KOPT-K1 (cell line): Measurements from ENCODE around the gene PCBP1.
"Not testable (repeated sequence)": the region's sequence is repeated elsewhere in the genome, so short reads cannot be mapped to it uniquely, and the experiment has no call there.

Experiments
- H3K27ac ChIP-seq: fragments of 200-600 bp; sonication (generic); 2 replicates; pipeline ENCODE4 v1.5.1; 2016; ENCODE audit warnings: antibody characterized with exemption, mild to moderate bottlenecking, low read depth, low read length; ENCODE audit not compliant: poor library complexity, severe bottlenecking
- H3K36me3 ChIP-seq: fragments of 200-600 bp; sonication (generic); 2 replicates; pipeline ENCODE4 v1.5.1; 2017; ENCODE audit warnings: antibody characterized with exemption, mild to moderate bottlenecking, low read length, moderate library complexity; ENCODE audit not compliant: insufficient read depth
- H3K9me3 ChIP-seq: fragments of 200-600 bp; sonication (generic); 2 replicates; pipeline ENCODE4 v1.5.1; 2017; ENCODE audit warnings: antibody characterized with exemption, low read length, mild to moderate bottlenecking; ENCODE audit not compliant: insufficient read depth, poor library complexity, severe bottlenecking

PCBP1 gene

DNA sequence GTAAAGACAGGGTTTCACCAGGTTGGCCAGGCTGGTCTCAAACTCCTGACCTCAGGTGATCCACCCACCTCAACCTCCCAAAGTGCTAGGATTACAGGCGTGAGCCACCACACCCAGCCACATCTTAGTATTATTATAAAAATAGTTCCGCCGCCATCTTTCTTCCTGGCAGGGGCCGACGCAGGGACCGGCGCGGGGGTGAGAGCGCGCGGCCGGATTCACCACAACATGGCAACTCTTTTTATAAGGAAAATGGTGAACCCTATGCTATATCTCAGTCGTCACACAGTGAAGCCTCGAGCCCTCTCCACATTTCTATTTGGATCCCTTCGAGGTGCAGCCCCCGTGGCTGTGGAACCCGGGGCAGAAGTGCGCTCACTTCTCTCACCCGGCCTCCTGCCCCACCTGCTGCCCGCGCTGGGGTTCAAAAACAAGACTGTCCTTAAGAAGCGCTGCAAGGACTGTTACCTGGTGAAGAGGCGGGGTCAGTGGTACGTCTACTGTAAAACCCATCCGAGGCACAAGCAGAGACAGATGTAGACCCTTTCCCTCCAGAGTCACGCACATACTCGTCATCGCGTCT, 15.1 kb downstream of the PCBP1 start:
- not testable (repeated sequence) for H3K27ac ChIP-seq, H3K36me3 ChIP-seq, H3K9me3 ChIP-seq

- Histone ChIP-seq H3K9me3 (no peaks in the 10 kb centered on the region), H3K36me3 (no peaks in the 10 kb centered on the region), H3K27ac (peak overlapping the region; percentile 71)
Measured at GRCh38 chr2:70103531-70104061, 16.3 kb downstream of the PCBP1 start.

GRCh38 chr2:70104231-70105111, 17.2 kb downstream of the PCBP1 start:
- H3K36me3 ChIP-seq = no peaks in the 10 kb centered on the region
- H3K9me3 ChIP-seq = no peaks in the 10 kb centered on the region
- peak overlapping the region; percentile 71 for H3K27ac ChIP-seq

GRCh38 chr2:70106138-70106537, 18.9 kb downstream of the PCBP1 start:
- not testable (repeated sequence) for H3K27ac ChIP-seq, H3K36me3 ChIP-seq, H3K9me3 ChIP-seq

- not testable (repeated sequence) for H3K9me3 ChIP-seq, H3K27ac ChIP-seq, H3K36me3 ChIP-seq
Measured at GRCh38 chr2:70110397-70110796, 23.1 kb downstream of the PCBP1 start.

DNA sequence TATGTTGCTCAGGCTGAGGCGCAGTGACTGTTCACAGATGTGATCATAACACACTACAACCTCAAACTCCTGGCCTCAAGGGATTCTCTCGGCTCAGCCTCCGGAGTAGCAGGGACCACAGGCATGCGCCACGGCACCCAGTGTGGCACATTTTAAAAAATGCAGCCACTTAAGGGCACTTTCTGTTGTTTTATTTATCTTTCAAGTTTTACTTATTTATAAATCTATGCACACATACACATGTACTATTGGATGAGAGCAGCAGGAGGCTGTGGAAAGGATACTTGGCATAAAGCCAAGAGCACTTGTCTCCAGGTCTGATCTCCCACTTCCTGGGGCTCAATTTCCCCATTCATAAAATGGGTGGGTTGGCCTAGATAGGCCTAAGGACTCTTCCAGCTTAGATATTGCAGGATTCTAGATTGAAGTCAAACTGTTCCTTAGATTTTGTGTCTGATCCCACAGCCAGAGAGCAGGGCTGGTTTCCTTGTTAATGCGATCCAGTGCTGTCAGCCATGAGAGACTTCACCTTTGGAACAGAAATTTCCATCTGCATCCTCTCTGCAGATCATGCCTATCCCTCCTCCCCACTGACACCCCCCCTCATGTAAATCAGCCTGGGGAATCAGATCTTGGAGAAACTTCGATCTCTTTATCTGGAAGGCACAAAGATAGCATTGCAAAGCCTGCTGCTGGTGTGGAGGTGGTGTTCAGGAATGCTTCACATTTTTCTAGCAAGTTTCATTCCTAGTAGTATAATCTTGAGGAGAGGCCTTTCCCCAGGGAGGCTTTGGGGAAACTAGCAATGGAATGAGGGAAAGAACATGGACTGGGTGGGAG, 24.7 kb downstream of the PCBP1 start:
- Histone ChIP-seq H3K27ac (no peak overlapping the region), H3K9me3 (no peaks in the 10 kb centered on the region), H3K36me3 (no peaks in the 10 kb centered on the region)

- no peak overlapping the region for H3K27ac ChIP-seq
- H3K9me3 ChIP-seq = no peaks in the 10 kb centered on the region
- no peaks in the 10 kb centered on the region for H3K36me3 ChIP-seq
Measured at GRCh38 chr2:70113359-70114070, 26.2 kb downstream of the PCBP1 start.

- Histone ChIP-seq H3K36me3 (no peaks in the 10 kb centered on the region), H3K27ac (no peak overlapping the region), H3K9me3 (no peaks in the 10 kb centered on the region)
Measured at GRCh38 chr2:70115646-70116442, 28.6 kb downstream of the PCBP1 start.

- Histone ChIP-seq H3K36me3 (no peaks in the 10 kb centered on the region), H3K27ac (peak overlapping the region; percentile 39)
Measured at GRCh38 chr2:70116936-70117552, 29.8 kb downstream of the PCBP1 start.

GRCh38 chr2:70118798-70119454, 31.6 kb downstream of the PCBP1 start:
- H3K27ac ChIP-seq = peak overlapping the region; percentile 94

More at GRCh38 chr2:70116936-70117552, 29.8 kb downstream of the PCBP1 start:
- H3K9me3 ChIP-seq = no peaks in the 10 kb centered on the region

GRCh38 chr2:70121627-70122372, 34.5 kb downstream of the PCBP1 start:
- Histone ChIP-seq H3K27ac (peak overlapping the region; percentile 45), H3K36me3 (no peaks in the 10 kb centered on the region), H3K9me3 (no peaks in the 10 kb centered on the region)

More at GRCh38 chr2:70118798-70119454, 31.6 kb downstream of the PCBP1 start:
- Histone ChIP-seq H3K9me3 (no peaks in the 10 kb centered on the region), H3K36me3 (no peaks in the 10 kb centered on the region)

DNA sequence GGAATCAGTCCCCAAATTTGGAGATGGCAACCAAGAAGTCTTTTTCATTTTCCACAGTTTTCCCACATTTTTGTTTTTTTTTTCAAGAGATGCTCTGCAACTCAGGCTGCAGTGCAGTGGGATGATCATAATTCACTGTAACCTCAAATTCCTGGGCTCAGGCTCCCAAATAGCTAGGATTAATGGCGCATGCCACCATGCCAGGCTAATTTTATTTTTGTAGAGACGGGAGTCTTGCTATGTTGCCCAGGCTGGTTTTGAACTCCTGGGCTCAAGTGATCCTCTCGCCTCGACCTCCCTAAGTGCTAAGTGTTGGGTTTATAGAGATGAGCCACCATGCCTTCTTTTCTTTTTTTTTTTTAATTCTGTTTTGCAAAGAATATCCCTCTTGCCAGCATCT, 35.2 kb downstream of the PCBP1 start:
- Histone ChIP-seq H3K9me3 (no peaks in the 10 kb centered on the region), H3K36me3 (no peaks in the 10 kb centered on the region), H3K27ac (peak overlapping the region; percentile 45)
